GM12875 (cell line): ENCODE data around the gene SEC22A.

Experiments used
- H3K4me3 ChIP-seq: one replicate; pipeline ENCODE4 v1.5.1; 2011; ENCODE audit warnings: low read depth, low read length, control low read depth
- TF ChIP-seq, protein P1 (sequence below): IDR thresholded peaks from 2 replicates; pipeline ENCODE4 v1.5.1; 2011; ENCODE audit warnings: low read depth, mild to moderate bottlenecking, control low read depth, inconsistent platforms, low read length, moderate library complexity, borderline replicate concordance; ENCODE audit not compliant: insufficient read depth

SEC22A gene

DNA sequence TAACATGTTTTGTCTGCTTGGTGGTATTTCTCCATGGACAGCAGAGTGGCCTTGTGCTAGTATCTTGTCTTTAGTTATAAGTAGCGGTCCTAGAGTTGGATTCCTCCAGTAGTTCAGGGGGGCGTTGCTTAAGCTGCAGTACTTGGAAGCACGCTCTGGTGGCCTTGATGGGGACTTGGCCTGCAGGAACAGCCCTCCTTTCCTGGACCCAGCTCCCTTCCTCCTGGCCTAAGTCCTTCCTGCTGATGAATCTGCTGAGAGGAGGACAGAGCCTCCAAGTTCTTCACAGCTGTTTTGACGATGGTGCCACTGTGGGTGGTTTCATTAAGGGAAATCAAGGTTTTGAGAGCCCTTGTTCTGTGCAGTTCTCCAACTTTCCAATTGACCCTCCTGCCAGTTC is 38.6 kb upstream of the SEC22A start:
- H3K4me3 ChIP-seq = no peak overlapping the region
- TF ChIP-seq, protein P1, sequence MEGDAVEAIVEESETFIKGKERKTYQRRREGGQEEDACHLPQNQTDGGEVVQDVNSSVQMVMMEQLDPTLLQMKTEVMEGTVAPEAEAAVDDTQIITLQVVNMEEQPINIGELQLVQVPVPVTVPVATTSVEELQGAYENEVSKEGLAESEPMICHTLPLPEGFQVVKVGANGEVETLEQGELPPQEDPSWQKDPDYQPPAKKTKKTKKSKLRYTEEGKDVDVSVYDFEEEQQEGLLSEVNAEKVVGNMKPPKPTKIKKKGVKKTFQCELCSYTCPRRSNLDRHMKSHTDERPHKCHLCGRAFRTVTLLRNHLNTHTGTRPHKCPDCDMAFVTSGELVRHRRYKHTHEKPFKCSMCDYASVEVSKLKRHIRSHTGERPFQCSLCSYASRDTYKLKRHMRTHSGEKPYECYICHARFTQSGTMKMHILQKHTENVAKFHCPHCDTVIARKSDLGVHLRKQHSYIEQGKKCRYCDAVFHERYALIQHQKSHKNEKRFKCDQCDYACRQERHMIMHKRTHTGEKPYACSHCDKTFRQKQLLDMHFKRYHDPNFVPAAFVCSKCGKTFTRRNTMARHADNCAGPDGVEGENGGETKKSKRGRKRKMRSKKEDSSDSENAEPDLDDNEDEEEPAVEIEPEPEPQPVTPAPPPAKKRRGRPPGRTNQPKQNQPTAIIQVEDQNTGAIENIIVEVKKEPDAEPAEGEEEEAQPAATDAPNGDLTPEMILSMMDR = no peak

DNA sequence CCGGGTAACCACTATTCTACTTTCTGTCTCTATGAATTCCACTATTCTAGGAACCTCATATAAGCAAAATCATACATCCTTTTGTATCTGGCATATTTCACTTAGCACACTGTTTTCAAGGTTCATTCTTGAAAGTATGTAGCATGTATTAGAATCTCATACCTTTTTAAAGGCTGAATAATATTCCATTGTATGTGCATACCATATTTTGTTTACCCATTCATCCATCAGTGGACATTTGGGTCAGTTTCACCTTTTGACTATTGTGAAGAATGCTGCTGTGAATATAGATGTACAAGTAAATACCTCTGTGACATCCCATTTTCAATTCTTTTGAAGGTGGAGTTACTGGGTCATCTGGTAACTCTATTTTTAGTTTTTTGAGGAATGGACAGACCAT is 36.6 kb upstream of the SEC22A start:
- no peak overlapping the region for H3K4me3 ChIP-seq
- TF ChIP-seq, protein P1 = no peak

DNA sequence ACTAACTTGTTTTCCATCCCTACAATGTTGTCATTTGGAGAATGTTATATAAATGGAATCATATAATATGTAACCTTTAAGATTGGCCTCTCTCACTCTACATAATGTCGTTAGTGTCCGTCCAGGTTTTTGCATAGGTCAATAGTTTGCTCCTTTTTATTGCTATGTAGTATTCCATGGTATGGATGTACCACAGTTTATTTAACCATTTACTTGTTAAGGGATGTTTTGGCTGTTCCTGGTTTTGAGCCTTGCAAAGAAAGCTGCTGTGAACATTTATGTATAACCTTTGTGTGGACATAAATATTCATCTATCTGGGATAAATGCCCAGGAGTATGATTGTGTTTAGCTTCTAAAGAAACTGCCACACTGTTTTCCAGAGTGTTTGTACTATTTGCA is 34.1 kb upstream of the SEC22A start:
- H3K4me3 ChIP-seq = no peak overlapping the region
- TF ChIP-seq, protein P1 = no peak

GRCh38 chr3:123168122-123168521 is 33.6 kb upstream of the SEC22A start:
- no peak overlapping the region for H3K4me3 ChIP-seq
- TF ChIP-seq, protein P1 = no peak

- TF ChIP-seq, protein P1 = no peak
- H3K4me3 ChIP-seq = no peak overlapping the region
Observed at GRCh38 chr3:123168605-123169004, 33.1 kb upstream of the SEC22A start.

DNA sequence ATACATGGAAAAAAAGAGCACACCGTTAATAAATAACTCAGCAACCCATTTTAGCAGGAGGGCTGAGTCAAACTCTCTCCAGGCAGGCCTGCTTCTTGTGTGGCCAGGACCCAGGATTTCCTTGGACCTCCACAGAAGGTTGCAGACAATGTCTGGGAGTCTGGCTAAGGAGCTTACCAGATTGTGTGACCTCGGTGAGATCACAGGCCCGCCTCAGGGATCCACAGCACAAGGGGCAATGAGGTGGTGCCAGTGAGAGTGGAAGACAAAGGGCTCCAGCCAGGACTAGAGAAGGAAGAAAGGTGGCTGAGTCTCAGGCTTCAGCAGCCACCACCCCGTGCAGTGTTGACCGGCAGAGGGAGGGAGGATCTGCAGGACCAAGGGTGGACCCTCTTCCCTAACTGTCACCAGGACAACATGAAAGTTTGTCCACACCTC is 32.2 kb upstream of the SEC22A start:
- TF ChIP-seq, protein P1 = no peak

GRCh38 chr3:123169930-123170329 is 31.8 kb upstream of the SEC22A start:
- H3K4me3 ChIP-seq = no peak overlapping the region
- TF ChIP-seq, protein P1 = no peak

More for the DNA sequence above, 32.2 kb upstream of the SEC22A start:
- H3K4me3 ChIP-seq = no peak overlapping the region
